K562 (cell line): ENCODE results near the gene PSD2. TPM values are rescaled to one million over a fixed set of nuclear protein-coding genes. Genes with fewer than 3 reads are reported as not detected.

Experiments used
- ATAC-seq: fragments of 200-7000 bp; cut with Tn5 transposase; 3 replicates; pipeline ENCODE4 v1.9.1; 2020; ENCODE audit warnings: moderate library complexity
- BruUV-seq: library from RNA; stranded (reverse); fragments of 400-500 nt; replicated peaks from 2 replicates; lab custom pipeline; 2021; lab: Mats Ljungman, UMichigan
- CTCF ChIA-PET: fragments of 300-600 bp; formaldehyde crosslinking; extraction: SDS; loops from one replicate; lab custom pipeline; 2021; ENCODE audit warnings: low intra/inter-chr PET ratio; lab: Yijun Ruan, JAX
- POLR2A ChIA-PET: fragments of 300-600, 350-650 bp; sonication (Branson Sonifier 250); formaldehyde crosslinking; extraction: SDS; loops from one replicate; lab custom pipeline; 2021; ENCODE audit warnings: antibody characterized with exemption, inconsistent platforms; lab: Yijun Ruan, JAX
- DNase-seq, 4 experiments: peaks; one replicate each; pipeline versions ENCODE4 v3.0.0 to v3.0.0-alpha.2; 2011 to 2018; ENCODE audit warnings: low spot score in 3 of 4, mixed read lengths in 3 of 4; ENCODE audit errors: extremely low read depth in 1 of 4
- FAIRE-seq: peaks from 2 replicates; lab custom pipeline; 2011; peaks lifted over from hg19 to GRCh38; lab: Jason Lieb, UNC
- H2AFZ ChIP-seq: 2 replicates; pipeline ENCODE4 v1.6.0; 2011; ENCODE audit warnings: low read depth, low read length, control low read depth, inconsistent platforms
- H3K27ac ChIP-seq: fragments of 200-600 bp; 3 replicates; pipeline ENCODE4 v1.8.0; 2011; ENCODE audit warnings: low read depth, mild to moderate bottlenecking, control low read depth, inconsistent platforms, low read length, moderate library complexity, mixed read lengths; ENCODE audit errors: extremely low read depth
- H3K27me3 ChIP-seq, 2 experiments: fragments of 300-600 bp in 1 of 2; 2 replicates in 1 of 2; 3 replicates in 1 of 2; pipeline versions ENCODE4 v1.6.0 to v1.8.0; 2011; ENCODE audit warnings: inconsistent platforms in 2 of 2, low read length in 2 of 2, mild to moderate bottlenecking in 1 of 2, mixed read lengths in 1 of 2, moderate library complexity in 1 of 2; ENCODE audit not compliant: control insufficient read depth in 2 of 2, insufficient read depth in 2 of 2
- H3K36me3 ChIP-seq: fragments of 300-600 bp; 3 replicates; pipeline ENCODE4 v1.8.0; 2011; ENCODE audit warnings: mild to moderate bottlenecking, low read length, inconsistent platforms; ENCODE audit not compliant: control insufficient read depth, insufficient read depth
- H3K4me1 ChIP-seq, 2 experiments: fragments of 200-600 bp in 1 of 2; replicated peaks in 1 of 2; 2 replicates in 1 of 2; 3 replicates in 1 of 2; pipeline versions ENCODE4 v1.5.1 to v1.8.0; 2011; ENCODE audit warnings: inconsistent platforms in 2 of 2, low read length in 2 of 2, mild to moderate bottlenecking in 1 of 2, mixed read lengths in 1 of 2, moderate library complexity in 1 of 2; ENCODE audit not compliant: control insufficient read depth in 2 of 2, insufficient read depth in 2 of 2
- H3K4me2 ChIP-seq: 2 replicates; pipeline ENCODE4 v1.6.1; 2011; ENCODE audit warnings: low read length, control low read depth, inconsistent platforms, mixed read lengths; ENCODE audit not compliant: insufficient read depth
- H3K4me3 ChIP-seq: fragments of 200-600 bp; sonication (generic), shearing (Covaris generic); 2 replicates; pipeline ENCODE4 v1.5.1; 2016; ENCODE audit warnings: control low read depth, inconsistent platforms
- H3K79me2 ChIP-seq: fragments of 200-600 bp; 3 replicates; pipeline ENCODE4 v1.8.0; 2011; ENCODE audit warnings: low read length, inconsistent platforms; ENCODE audit not compliant: control insufficient read depth, insufficient read depth
- H3K9ac ChIP-seq, 2 experiments: 2 replicates each; pipeline versions ENCODE4 v1.6.0 to v1.6.1; 2011; ENCODE audit warnings: low read depth in 2 of 2, low read length in 2 of 2, control low read depth in 1 of 2, inconsistent platforms in 1 of 2, mild to moderate bottlenecking in 1 of 2, mixed read lengths in 1 of 2; ENCODE audit not compliant: insufficient read depth in 1 of 2
- H3K9me1 ChIP-seq: one replicate; pipeline ENCODE4 v1.6.0; 2011; ENCODE audit warnings: inconsistent platforms, mild to moderate bottlenecking, low read length, moderate library complexity; ENCODE audit not compliant: control insufficient read depth, insufficient read depth
- H3K9me3 ChIP-seq: replicated peaks from 2 replicates; pipeline ENCODE4 v1.5.1; 2011; ENCODE audit warnings: low read depth, low read length, inconsistent platforms; ENCODE audit not compliant: control insufficient read depth, insufficient read depth
- H4K20me1 ChIP-seq: replicated peaks from 2 replicates; pipeline ENCODE4 v1.6.1; 2011; ENCODE audit warnings: low read length, inconsistent platforms, mixed read lengths; ENCODE audit not compliant: control insufficient read depth, insufficient read depth
- EGR1 ChIP-seq: fragments of 450-650 bp; conservative IDR thresholded peaks from 2 replicates; pipeline ENCODE4 v1.6.1; 2017; ENCODE audit warnings: mild to moderate bottlenecking
- HDAC6 ChIP-seq: IDR thresholded peaks from 2 replicates; pipeline ENCODE4 v1.6.1; 2012; ENCODE audit warnings: low read depth, mild to moderate bottlenecking, control low read depth, inconsistent platforms, low read length, moderate library complexity
- KLF1 ChIP-seq: fragments of 450-650 bp; IDR thresholded peaks from 2 replicates; pipeline ENCODE4 v1.6.1; 2016; ENCODE audit warnings: missing genetic modification characterization, missing compliant biosample characterization
- ZNF224 ChIP-seq: sonication (generic); formaldehyde crosslinking; IDR thresholded peaks from 2 replicates; pipeline ENCODE4 v1.8.0; 2022; ENCODE audit warnings: mild to moderate bottlenecking, missing genetic modification reagents
- WGBS: fragments of 100-300 bp; shearing (Covaris generic); methylation state at CpG from one replicate; pipeline ENCODE4 v1.1.6; 2016; ENCODE audit warnings: low coverage, mixed read lengths; ENCODE audit not compliant: insufficient coverage; ENCODE audit errors: missing lambda C conversion rate; 5-methylcytosine and 5-hydroxymethylcytosine counted together
- in situ Hi-C: fragments of 300-500 bp; cut with MboI; formaldehyde crosslinking; loops from 4 replicates; pipeline ENCODE4 v1.15.0; 2018; ENCODE audit warnings: inconsistent platforms, mixed read lengths
- intact Hi-C: fragments of 100-400 bp; cut with micrococcal nuclease; formaldehyde crosslinking; loops from 2 replicates; pipeline ENCODE4 v1.14.2; 2022
- polyA plus RNA-seq, 8 experiments: library from polyadenylated mRNA; depleted of rRNA in 4 of 8; stranded (reverse) in 5 of 8; unstranded in 3 of 8; fragments of >200 nt; fragmentation: Nextera tagmentation in 2 of 8; fragmentation: Illumina TruSeq in 1 of 8; extraction: Ambion mirVana in 2 of 8; extraction: Trizol in 1 of 8; gene quantifications; 2 replicates each; pipeline versions ENCODE4 v1.2.1 to v1.2.3, GENCODE V29; 2011 to 2014; ENCODE audit warnings: inconsistent platforms in 1 of 8, missing spikeins in 1 of 8
- total RNA-seq, 7 experiments: library from RNA; depleted of rRNA in 6 of 7; stranded (reverse); fragments of >200 nt in 6 of 7; fragmentation: Illumina TruSeq in 2 of 7; extraction: Trizol in 2 of 7; gene quantifications; 2 replicates each; pipeline versions ENCODE4 v1.2.1 to v1.2.3, GENCODE V29; 2011 to 2021; ENCODE audit warnings: low replicate concordance in 1 of 7
- TF ChIP-seq, protein P1 (sequence below): fragments of 200-800 bp; sonication (Bioruptor generic); IDR thresholded peaks from 2 replicates; pipeline ENCODE4 v1.6.1; 2017; ENCODE audit warnings: missing genetic modification characterization, missing compliant biosample characterization

Gene PSD2
- total and polyA plus RNA-seq, 9 of the 15 experiments (the other 6 are each of a cell fraction or from before 2014, with no cell fraction given) = 0.01 to 0.09 (median 0.04) TPM; not detected in 4

DNA sequence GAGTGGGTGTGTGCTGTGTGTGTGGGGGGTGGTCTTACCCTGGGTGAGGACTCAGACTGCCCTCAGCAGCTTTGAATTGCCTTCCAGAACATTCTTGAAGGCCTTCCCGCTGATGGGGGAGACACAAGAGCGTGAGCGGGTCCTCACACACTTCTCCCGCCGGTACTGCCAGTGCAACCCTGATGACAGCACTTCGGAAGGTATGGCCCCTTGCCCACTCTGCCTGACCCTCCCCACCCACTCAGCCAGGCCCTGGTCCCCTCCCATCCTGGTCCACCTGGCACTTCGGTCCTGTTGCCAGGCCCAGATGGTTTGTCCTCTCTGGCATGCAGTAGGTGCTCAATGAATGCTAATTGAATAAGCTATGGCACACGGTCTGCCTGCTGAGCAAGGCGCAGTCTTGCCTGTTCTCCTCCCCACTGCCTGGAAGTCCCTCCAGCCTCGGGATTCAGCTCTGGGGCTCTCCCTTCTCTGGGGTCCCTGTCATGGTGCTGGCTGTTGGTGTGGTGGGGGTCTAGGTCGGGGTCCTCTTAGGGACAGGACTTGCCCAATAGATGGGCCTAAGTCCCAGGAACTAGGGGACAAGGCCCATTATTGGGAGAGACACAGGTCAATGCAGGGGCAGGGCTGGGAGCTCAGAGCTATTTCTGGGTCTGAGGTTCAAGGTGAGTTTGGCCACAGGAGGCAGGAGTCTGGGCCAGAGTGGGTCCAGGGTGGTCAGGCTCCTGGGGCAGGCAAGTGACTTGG, 26.4 kb downstream of the PSD2 start:
- BruUV-seq = no TSS peak

DNA sequence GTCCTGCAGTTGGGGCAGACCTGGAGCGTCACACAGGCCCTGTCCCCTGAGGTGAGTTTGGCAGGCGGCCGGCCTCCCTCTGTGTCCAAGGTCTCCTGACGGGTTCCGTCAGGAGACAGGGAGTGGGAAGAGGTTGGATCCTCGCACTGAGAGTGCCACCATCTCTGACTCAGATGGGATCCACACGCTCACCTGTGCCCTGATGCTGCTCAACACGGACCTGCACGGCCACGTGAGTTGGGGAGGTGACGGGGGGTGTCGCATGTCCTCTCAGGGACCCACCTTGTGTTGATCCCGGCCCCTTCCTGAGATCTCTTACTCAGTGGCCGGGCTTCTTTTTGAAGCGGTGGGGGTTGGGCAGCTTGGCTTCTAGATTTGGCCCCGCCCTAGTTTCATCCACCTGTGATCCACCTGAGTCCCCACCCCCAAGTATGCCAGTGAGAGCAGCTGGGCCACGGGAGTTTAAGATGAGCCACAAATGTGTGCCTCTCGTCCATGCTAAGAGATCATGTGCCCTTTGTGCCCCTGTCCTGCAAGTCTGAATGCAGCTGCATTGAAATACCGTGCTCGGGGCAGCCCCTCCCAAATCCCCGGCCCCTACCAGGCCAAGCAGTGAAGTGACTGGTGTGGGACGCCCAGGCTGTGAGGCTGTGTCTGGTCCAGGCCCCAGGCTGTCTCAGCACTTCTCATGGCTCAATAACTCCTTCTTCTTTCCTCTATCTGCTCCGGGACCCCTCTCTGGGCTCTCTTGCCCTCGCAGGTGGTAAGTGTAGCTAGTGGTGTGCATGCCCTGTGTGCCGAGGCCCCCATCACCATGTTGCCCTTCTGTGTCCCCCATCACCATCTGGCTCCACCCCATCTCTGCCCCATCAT, 27.2 kb downstream of the PSD2 start:
- no peaks in the 10 kb centered on the region for H3K9me1 ChIP-seq
- H3K27me3 ChIP-seq = peaks cover 26 to 80% of the 10 kb centered on the region in 2 experiments
- H3K36me3 ChIP-seq = no peaks in the 10 kb centered on the region
- in situ Hi-C loops = no loop called here
- ChIA-PET CTCF (no interaction called here), POLR2A (interaction anchor here (0.5 kb wide), 1 partner anchor 76 kb away, joined by 4 read pairs; no protein-coding TSS in a partner anchor)
- no TSS peak for BruUV-seq
- ATAC-seq (no peak), DNase-seq (no peak), FAIRE-seq (no peak)
- no peaks in the 10 kb centered on the region for H3K9me3 ChIP-seq
- TF ChIP-seq EGR1 (no peak), KLF1 (no peak), HDAC6 (no peak)
- TF ChIP-seq, protein P1, sequence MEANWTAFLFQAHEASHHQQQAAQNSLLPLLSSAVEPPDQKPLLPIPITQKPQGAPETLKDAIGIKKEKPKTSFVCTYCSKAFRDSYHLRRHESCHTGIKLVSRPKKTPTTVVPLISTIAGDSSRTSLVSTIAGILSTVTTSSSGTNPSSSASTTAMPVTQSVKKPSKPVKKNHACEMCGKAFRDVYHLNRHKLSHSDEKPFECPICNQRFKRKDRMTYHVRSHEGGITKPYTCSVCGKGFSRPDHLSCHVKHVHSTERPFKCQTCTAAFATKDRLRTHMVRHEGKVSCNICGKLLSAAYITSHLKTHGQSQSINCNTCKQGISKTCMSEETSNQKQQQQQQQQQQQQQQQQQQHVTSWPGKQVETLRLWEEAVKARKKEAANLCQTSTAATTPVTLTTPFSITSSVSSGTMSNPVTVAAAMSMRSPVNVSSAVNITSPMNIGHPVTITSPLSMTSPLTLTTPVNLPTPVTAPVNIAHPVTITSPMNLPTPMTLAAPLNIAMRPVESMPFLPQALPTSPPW (CRISPR knock-in tag) = no peak
- H3K4me2 ChIP-seq = no peak overlapping the region
- WGBS = 2% methylated on average over 23 of the region's 25 CpGs
- H3K4me1 ChIP-seq = no peaks in the 10 kb centered on the region
- H4K20me1 ChIP-seq = no peaks in the 10 kb centered on the region
- intact Hi-C loops = no loop called here
- H3K4me3 ChIP-seq = no peak overlapping the region
- no peak overlapping the region for H2AFZ ChIP-seq
- H3K79me2 ChIP-seq = no peaks in the 10 kb centered on the region
- no peak overlapping the region for H3K9ac ChIP-seq
- H3K27ac ChIP-seq = no peak overlapping the region

More for the DNA sequence above, 26.4 kb downstream of the PSD2 start:
- no peak overlapping the region for H3K4me2 ChIP-seq
- TF ChIP-seq ZNF224 (CRISPR knock-in tag) = no peak
- TF ChIP-seq, all 486 proteins: peak for 0
- H3K9ac ChIP-seq = no peak overlapping the region
- H3K9me1 ChIP-seq = no peaks in the 10 kb centered on the region
- ChIA-PET POLR2A (no interaction called here), CTCF (no interaction called here)
- H3K4me1 ChIP-seq = no peaks in the 10 kb centered on the region
- no peaks in the 10 kb centered on the region for H3K79me2 ChIP-seq
- no peak for ATAC-seq
- no peak overlapping the region for H2AFZ ChIP-seq
- WGBS = 1% methylated on average over 11 of the region's 11 CpGs
- no peak for FAIRE-seq
- no peaks in the 10 kb centered on the region for H3K9me3 ChIP-seq
- H3K36me3 ChIP-seq = no peaks in the 10 kb centered on the region
- in situ Hi-C loops (no loop called here), intact Hi-C loops (no loop called here)
- H3K27me3 ChIP-seq = peaks cover 29 to 88% of the 10 kb centered on the region in 2 experiments
- no peak overlapping the region for H3K27ac ChIP-seq
- no peak overlapping the region for H3K4me3 ChIP-seq
- DNase-seq = no peak
- H4K20me1 ChIP-seq = no peaks in the 10 kb centered on the region
